ENCODE data around the gene PIF1. TPM values are rescaled to one million over a fixed set of nuclear protein-coding genes. Genes with fewer than 3 reads are reported as not detected.

PIF1 gene
- polyA plus RNA-seq, 4 donors, result 5.7 to 21.2 (median 13.5) TPM

GRCh38 chr15:64779024-64779423, 46.4 kb downstream of the PIF1 start:
- DNase-seq (ENCODE audit: low read depth in 4 of 4, low spot score in 2 of 4), result no peak

- DNase-seq (ENCODE audit: low read depth in 4 of 4, low spot score in 2 of 4), result no peak
Observed at GRCh38 chr15:64776402-64776786, 49.1 kb downstream of the PIF1 start.

GRCh38 chr15:64775551-64776401, 49.7 kb downstream of the PIF1 start, which contains the start of gene RBPMS2:
Gene RBPMS2 (minus strand): TSS chr15:64775589. CDS start chr15:64775319, 270 bp downstream.
- no peak for DNase-seq (ENCODE audit: low read depth in 4 of 4, low spot score in 2 of 4)

GRCh38 chr15:64774629-64775493, 50.6 kb downstream of the PIF1 start:
- DNase-seq (ENCODE audit: low read depth in 4 of 4, low spot score in 2 of 4), result peak in 1 of 4 donors; percentile 11

- no peak for DNase-seq (ENCODE audit: low read depth in 4 of 4, low spot score in 2 of 4)
Observed at GRCh38 chr15:64774037-64774628, 51.3 kb downstream of the PIF1 start.

- DNase-seq (ENCODE audit: low read depth in 4 of 4, low spot score in 2 of 4), result no peak
Observed at GRCh38 chr15:64773606-64774005, 51.8 kb downstream of the PIF1 start.

- no peak for DNase-seq (ENCODE audit: low read depth in 4 of 4, low spot score in 2 of 4)
Observed at GRCh38 chr15:64772964-64773363, 52.5 kb downstream of the PIF1 start.

- no peak for DNase-seq (ENCODE audit: low read depth in 4 of 4, low spot score in 2 of 4)
Observed at GRCh38 chr15:64772488-64772887, 53.0 kb downstream of the PIF1 start.

- DNase-seq (ENCODE audit: low read depth in 4 of 4, low spot score in 2 of 4), result no peak
Observed at GRCh38 chr15:64770626-64771025, 54.8 kb downstream of the PIF1 start.

- no peak for DNase-seq (ENCODE audit: low read depth in 4 of 4, low spot score in 2 of 4)
Observed at GRCh38 chr15:64767203-64767602, 58.2 kb downstream of the PIF1 start.

GRCh38 chr15:64766058-64766457, 59.4 kb downstream of the PIF1 start:
- DNase-seq (ENCODE audit: low read depth in 4 of 4, low spot score in 2 of 4), result no peak

Other genes starting within 250 kb of the PIF1 start
- gene RBPMS2, start 50.1 kb downstream of the PIF1 start, polyA plus RNA-seq (ENCODE audit: insufficient read length in 4 of 4), result 10 to 100 TPM in 3 of 4 donors, 1 to 10 TPM in 1; 9.8 to 15.2 (median 13.3) TPM
- gene PLEKHO2, start 16.3 kb upstream of the PIF1 start, polyA plus RNA-seq (ENCODE audit: insufficient read length in 4 of 4), result 10 to 100 TPM; 15.3 to 21.6 (median 19.7) TPM
- 1 to 10 TPM; 4.2 to 9.5 (median 6.2) TPM for gene ANKDD1A, start 86.3 kb upstream of the PIF1 start, polyA plus RNA-seq (ENCODE audit: insufficient read length in 4 of 4)
- 100 to 1,000 TPM in 3 of 4 donors, 10 to 100 TPM in 1; 99.1 to 120 (median 112) TPM for gene SPG21, start 164.3 kb upstream of the PIF1 start, polyA plus RNA-seq (ENCODE audit: insufficient read length in 4 of 4)
- gene MTFMT, start 204.0 kb upstream of the PIF1 start, polyA plus RNA-seq (ENCODE audit: insufficient read length in 4 of 4), result 10 to 100 TPM; 13.4 to 18.6 (median 15.3) TPM
- 10 to 100 TPM in 2 of 4 donors, 1 to 10 TPM in 2; 8.5 to 11.7 (median 9.9) TPM for gene SLC51B, start 219.7 kb upstream of the PIF1 start, polyA plus RNA-seq (ENCODE audit: insufficient read length in 4 of 4)
- gene RASL12, start 242.3 kb upstream of the PIF1 start, polyA plus RNA-seq (ENCODE audit: insufficient read length in 4 of 4), result 1 to 10 TPM; 6.1 to 8.1 (median 7.4) TPM